GM18498 (cell line): ENCODE measurements around the gene LNPEP.

Experiments
- ATAC-seq: cut with Tn5 transposase; IDR thresholded peaks from one replicate; pipeline ENCODE4 v1.9.1; 2021; ENCODE audit warnings: mild to moderate bottlenecking, moderate library complexity; ENCODE audit not compliant: unreplicated experiment

The LNPEP gene

DNA sequence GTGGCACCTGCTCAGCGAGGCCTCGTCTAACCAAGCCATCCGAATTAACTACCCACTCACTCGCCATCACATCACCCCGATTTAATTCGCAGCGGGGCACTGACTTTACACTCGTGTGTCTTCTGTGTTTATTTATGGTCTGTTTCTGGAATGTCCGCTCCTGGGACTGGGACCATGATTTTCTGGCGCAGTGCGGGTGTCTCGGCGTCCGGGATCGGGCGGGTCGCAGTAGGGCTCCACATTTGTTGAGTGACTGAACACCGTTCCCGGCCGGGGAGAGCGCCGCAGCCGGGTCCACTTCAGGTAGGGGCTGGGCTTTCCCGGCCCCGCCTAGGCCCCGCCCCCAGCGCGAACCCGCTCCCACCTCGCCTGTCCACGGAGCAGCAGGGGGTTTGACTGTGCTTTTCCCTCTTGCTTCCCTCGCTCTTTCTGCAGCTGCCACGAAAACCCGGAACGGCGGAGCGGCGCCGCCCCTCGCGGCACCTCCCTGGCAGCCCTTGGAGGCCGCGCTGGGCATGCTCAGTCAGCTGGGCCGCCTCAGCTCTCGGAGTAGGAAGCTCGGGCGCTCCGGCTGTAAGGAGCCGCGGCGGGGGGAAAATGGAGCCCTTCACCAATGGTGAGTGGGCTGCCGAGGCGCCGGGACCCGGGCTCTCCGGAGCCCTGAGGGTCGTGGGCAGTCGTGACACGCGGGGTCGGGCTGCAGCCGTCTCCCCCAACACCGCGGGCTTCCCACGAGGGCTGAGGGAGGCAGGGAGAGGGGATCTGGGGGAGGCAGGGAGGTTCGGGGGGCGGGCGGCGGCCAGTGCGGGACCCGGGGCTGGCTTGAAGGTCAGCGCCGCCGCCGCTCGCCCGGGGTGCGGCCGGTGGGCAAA, at the start of gene LNPEP:
Gene LNPEP, plus strand, starts transcription at position 522 of the 872 bp plus-strand sequence. Its CDS starts 76 bp downstream, at position 598.
- ATAC-seq = peak; percentile 53

DNA sequence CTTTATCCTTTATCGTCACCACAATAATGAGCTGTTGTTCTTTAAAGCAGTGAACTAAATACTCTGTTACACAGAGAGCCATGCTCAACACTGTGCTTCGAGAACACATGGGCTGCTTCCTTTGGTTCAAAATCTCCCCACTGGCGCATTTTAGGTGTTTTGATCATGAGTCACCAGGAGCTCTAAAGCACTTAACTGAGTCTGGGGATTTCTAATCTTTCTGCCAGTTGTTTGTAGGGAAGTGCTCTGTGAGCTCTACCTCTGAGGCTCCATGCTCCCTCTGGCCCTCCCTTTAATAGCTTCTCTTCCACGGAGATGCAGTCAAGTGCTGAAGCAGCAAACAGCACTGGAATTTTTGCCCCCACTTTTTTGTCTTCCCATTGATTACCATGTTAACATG, 42.5 kb upstream of the LNPEP start:
- no peak for ATAC-seq

DNA sequence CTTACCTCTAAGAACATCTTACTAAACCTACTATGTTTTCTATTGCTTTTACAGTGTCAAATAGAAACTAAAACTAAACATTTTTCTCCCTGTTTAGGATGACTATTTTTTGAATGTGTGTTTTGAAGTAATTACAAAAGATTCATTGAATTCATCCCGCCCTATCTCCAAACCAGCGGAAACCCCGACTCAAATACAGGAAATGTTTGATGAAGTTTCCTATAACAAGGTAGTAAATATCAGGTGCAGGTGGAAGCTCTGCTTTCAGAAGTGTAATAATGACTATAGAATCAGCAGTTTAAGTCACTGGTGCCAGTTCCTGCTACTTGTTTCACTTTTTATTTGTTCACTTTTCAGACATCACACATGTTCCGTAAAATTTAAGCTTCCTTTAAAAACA, 39.6 kb upstream of the LNPEP start:
- ATAC-seq = peak; percentile 90

DNA sequence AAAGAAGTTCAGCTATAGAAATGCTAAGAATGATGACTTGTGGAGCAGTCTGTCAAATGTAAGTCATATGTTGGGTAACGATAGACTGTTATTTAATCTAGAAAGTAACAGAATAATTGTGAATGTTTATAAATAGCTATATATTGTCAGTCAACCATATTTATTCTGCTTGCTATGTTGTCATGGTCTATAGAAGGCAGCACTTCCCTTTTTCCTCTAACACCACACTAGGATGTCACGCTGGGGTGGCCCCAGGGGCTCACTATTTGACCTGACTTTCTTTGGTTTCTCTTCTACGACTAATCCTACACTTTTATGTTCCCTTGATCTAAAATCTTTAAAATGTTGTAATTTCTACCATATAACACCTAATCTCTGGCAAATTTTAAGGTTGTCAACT, 39.1 kb upstream of the LNPEP start:
- peak; percentile 95 for ATAC-seq

DNA sequence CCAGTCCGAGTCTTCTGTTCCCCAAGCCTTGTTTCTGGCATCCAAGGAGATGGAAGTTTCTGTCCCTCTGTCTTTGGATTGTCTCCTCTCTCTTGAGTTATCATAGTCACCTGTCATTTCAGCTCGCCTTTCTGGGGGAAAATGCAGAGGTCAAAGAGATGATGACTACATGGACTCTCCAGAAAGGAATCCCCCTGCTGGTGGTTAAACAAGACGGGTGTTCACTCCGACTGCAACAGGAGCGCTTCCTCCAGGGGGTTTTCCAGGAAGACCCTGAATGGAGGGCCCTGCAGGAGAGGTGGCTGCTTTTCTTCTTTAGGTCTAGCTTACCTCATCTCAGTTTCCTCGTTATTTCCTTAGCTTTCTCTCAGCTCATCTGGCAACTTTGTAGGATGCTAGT, 34.5 kb upstream of the LNPEP start:
- no peak for ATAC-seq

DNA sequence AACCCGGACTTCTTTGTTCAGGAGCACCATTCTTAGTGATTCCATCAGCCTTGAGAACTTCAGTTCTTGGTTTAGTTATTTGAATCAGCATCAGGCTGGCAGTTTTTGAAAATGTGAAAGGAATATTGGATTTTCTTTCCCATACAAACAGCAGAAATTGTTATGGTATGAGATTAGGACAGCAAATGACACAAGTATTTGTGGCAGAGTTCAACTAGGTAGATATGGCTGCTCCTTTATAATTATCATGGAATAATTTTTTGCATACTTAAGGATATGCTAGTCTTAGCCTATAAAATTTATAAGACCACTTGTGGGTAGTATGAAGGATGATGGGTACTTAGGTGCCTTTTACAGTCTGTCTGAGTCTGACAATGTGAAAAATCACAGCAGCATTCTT, 34.0 kb upstream of the LNPEP start:
- ATAC-seq = no peak

DNA sequence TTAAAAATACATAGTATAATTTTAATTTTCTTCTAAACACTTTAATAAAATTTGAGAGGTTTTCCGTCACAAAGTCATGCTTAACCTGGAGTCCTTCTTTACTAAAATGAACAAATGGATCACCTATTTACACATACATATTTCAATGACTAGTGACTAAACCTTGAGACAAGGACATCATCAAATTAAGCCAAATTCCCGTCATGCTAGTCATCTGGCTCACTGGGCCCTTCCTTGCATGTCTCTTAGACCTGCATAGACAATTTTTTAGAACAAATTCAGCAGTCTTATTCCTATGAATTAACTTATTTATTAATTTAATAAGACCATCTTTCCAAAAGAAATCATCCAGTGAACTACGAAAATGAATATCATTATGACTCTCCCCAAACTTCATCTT, 33.0 kb upstream of the LNPEP start:
- no peak for ATAC-seq

DNA sequence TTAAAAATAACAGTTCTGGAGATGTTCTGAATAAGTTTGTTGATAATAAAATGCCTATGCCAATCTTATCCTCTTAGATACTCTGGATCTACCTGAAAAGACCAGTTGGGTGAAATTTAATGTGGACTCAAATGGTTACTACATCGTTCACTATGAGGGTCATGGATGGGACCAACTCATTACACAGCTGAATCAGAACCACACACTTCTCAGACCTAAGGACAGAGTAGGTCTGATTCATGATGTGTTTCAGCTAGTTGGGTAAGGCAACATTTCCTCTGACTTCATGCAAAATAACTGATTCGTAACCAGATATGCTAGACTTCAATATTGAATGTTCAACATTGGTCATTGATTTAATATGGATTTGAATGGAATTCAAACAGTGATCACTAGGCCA, 32.6 kb upstream of the LNPEP start:
- no peak for ATAC-seq

DNA sequence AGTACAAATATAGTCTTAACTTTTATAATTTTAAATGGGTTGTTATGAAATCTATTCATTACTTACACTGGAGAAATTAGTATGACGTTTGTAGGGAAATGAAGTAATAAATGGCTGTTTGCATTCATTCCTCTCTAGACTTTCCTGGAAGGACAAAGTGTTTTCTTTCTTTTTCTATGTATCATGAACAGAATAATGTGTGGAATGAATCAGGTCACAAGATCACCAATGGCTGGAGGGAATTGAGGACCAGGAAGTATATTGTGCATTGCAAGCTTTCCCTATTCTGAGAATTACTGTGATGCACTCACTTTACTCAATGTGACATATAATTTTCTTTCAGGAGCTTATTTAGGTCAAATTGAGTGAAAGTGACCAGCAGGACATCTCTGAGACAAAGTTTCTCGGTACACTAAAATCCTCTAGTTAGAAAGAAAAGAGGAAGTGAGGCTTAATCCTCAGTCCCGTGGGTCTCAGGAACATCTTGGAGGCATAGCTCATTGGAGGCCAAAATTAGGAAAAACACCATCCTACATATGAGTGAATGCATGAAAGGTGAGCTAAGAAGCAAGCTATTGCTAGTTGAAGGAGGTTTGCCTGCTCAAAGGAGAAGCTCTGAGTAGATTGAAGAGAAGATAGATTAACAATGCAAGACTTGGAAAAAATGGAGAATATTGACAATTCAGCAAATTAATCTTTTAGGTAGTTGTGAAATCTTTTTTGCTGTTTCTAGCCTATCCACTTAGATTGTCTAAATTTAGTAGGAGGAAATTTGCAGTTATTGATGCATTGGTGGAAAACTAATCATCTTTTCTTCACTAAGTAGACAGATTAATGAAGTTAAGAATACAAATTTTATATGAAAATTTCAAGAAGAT, 31.6 kb upstream of the LNPEP start:
- no peak for ATAC-seq

DNA sequence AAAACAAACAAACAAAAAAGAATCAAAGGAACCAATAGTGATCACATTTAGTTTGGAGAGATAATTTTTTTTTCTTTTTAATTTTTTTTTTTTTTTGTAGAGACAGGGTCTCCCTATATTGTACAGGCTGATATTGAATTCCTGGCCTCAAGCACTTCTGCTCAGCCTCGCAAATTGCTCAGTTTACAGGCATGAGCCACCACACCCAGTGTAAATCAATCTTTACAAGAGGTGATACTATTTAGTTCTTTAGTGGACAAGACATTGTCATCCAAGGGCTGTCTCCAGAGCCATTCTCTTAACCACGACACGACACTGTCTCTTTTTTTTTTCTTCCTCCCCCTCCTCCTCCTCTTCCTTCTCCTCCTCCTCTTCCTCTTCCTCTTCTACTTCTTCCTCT, 30.0 kb upstream of the LNPEP start:
- no peak for ATAC-seq

DNA sequence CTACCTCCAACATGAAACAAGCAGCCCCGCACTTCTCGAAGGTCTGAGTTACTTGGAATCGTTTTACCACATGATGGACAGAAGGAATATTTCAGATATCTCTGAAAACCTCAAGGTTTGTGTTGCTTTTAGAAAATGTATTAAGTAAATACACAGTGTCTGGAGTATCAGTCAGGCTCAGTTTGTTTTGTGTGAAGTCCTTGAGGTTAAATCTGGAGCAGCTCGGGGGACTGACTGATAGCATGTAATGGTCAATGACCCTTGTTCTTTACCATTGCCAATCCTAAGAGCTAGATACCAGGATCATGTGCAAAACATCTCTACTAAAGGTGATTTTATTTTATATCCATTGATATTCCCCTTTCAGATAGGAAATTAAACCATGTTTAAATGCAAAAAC, 26.9 kb upstream of the LNPEP start:
- no peak for ATAC-seq

DNA sequence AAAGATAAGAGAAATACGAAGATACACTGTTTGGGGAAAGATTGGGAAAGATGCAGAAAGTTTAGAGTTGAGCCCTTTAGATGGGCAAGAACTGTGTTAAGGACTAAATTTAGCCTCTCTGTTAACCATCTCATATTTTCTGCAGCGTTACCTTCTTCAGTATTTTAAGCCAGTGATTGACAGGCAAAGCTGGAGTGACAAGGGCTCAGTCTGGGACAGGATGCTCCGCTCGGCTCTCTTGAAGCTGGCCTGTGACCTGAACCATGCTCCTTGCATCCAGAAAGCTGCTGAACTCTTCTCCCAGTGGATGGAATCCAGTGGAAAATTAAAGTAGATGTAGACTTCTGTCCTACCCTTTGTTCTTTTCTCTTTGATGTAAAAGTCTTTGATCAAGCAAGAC, 26.4 kb upstream of the LNPEP start:
- no peak for ATAC-seq

DNA sequence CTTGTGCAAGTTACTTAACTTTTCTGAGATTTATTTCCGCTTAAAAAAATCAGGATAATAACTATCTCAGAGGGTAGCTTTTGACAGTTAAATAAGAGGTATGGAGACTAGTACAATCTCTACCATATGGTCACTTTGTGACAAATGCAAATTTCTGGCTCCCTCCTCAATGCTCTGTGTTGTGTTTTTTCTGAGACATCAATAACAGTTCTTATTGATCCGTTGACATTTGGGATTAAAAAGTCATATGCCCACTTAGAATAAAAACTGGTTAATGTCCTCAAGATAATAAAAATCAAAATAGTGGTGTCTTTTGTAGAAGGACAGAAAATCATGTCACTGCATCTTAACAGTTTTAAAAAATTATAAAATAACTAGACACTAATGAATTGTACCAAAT, 24.7 kb upstream of the LNPEP start:
- ATAC-seq = no peak

DNA sequence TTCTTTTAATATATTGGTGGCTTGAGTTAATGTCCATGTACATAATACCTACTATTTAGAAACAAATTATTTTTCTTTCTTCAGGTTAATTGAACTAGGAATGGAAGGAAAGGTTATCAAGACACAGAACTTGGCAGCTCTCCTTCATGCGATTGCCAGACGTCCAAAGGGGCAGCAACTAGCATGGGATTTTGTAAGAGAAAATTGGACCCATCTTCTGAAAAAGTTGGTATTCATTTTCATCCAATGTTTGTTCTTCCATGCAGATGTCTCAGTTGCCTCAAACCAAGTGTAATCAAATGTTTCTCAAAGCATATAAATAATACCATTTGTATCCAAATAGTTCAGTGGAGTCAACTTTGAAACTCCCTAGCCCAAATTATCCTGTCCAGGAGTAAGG, 22.6 kb upstream of the LNPEP start:
- no peak for ATAC-seq

DNA sequence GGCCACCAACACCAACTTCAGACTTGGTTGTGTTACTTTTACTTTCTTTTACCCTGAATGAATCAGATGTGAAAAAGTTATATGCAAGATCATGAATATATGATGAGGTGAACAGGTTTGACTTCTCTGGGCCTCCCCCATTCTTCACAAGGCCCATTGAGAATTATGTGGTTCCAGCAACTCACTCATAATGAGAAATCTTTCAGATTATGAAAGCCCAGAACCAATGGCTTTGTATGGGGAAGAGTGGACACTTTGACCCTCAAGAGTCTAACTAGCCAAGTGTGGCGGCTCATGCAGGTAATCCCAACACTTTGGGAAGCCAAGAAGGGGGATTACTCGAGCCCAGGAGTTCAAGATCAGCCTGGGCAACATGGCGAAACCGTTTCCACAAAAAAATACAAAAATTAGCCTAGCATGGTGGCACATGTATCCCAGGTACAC, 16.1 kb upstream of the LNPEP start:
- ATAC-seq = peak; percentile 72

DNA sequence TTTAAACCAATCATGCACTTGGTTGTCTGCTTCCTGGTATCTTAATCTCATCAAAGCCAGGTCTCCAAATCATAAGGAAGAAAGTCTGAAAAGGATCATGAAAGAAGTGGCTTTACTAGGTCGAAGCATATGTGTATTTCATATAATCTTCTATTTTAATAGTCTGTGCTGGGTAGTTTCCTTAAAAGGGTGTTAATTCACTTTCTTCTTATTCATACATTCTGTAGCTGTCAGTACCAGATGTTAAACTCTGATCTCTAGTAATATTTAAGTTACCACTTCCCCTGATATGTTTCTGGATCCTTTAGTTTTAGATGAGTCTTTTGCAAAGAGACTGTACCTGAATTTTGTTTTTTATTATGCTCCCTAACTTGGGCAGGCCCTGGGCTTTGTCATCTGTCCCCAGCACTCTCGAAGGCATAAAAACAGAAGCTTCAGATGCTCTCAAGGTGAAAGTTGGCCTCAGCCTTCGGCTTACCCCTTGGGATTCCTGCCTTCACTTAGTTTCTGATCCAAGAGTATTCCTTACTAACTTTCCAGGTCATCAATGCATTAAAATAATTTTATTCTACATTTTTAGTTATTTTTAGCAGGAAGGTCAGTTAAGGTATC, 15.0 kb upstream of the LNPEP start:
- ATAC-seq = no peak

DNA sequence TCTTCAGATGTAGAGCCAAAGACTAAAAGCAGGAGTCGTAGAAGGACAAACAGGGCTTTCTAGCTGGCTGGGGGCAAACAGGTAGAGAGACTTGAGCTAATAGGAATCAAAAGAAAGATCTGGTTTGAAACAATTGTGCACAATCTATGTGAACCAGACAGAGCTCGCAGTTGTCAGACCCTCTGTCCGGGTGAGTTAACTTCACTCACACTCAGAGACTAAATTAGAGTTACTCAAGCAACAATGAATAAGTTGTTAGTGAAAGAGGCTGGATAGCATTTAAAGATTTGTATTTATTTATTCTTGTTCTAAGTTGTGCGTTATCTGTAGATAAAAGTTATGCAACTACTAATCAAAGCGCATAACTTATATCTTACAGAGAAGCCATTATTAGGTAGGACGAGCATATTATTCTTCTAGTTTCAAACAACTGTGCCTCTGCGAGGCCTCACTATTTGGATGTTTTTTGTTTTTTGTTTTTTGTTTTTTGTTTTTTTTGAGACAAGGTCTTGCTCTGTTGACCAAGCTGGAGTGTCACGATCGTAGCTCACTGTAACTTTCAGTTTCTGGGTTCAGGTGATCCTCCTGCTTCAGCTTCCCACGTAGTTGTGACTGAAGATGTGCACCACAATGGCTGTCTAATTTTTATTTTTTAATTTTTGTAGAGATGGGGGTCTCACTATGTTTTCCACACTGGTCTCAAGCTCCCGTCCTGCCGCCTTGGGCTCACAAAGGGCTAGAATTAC, 13.2 kb upstream of the LNPEP start:
- no peak for ATAC-seq

DNA sequence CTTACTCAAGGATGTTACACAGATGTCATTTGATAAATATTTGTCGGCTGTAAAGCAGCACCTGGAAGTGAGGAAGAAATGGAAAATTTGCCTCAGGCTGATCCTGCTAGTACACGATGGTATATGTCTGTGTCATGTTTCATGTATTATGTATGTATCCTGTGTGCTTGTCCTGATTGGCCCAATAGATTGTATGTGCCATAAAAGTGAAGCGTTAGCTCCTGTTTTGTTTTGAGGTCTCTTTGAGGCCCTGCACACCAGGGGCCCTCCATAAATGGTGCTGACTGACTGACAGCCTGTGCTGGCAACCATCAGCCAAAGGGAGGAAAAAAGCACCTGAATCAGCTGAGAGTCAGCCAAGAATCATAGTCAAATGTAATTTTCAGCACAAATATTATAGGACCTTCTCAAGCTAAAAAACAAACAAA, 11.8 kb upstream of the LNPEP start:
- no peak for ATAC-seq

DNA sequence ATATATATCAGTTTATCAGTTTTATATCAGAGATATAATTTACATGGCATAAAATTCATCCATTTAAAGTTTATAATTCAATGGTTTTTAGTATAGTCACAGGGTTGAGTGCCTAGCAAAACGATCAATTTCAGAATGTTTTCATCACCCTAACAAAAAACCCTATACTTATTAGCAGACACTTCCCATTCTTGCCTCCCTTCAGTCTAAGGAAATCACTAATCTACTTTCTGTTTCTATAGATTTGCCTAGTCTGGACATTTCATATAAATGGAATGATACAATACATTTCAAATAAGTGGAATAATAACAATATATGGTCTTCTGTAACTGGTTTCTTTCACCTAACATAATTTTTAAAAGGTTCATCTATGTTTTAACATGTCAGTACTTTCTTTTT, 9.6 kb upstream of the LNPEP start:
- ATAC-seq = no peak

DNA sequence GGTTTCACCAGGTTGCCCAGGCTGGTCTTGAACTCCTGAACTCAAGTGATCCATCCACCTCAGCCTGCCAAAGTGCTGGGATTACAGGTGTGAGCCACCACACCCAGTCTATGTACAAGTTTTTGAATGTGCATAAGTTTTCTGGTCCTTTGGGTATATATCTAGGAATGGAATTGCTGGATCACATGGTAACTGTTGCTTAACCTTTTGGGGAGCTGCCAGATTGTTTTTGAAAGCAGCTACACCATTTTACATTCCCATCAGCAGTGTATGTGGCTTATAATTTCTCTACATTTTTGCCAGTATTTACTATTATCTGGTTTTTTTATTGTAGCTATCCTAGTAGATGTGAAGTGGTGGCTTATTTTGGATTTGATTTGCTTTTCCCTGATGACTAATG, 8.9 kb upstream of the LNPEP start:
- no peak for ATAC-seq
